ENCODE results near the gene RAE1.
"Not testable (repeated sequence)": the region's sequence is repeated elsewhere in the genome, so short reads cannot be mapped to it uniquely, and the experiment has no call there.

The RAE1 gene

DNA sequence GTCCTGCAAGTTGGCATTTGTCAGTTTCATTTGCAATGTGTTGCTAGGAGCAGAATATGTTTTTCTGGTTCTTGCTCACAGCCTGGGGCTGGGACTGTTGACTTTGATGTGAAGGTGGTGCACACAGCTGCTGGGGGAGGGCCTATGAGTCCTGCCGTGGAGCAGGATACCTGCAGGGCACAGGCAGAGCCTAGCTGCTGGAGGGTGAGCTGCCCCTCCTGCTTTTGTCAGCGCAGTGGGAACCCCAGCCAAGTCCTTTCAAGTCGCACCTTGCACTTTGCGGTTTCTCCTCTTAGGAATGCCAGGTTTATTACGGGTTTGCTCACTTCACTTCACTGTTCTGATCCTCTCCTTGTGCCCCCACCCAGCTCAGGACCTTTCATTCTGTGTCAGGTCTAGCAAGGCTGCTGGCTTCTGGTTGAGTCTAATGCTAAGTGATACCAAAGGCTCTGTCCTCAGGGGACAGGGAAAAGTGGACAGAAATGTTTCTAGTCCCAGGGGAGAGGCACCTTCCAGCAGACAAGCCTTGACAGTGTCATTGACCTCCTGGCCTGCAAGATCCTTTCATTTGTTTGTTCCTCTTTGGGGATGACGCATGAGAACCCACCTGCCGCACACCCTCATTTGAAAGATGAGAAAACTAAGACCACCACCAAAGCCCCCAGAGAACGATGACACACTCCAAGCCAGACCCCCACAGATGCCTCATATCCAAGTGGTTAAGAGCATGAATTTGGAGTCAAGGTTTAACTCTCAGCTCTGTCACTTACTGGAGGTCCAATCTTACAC, 24.2 kb upstream of the RAE1 start:
- DNase-seq = no peak

DNA sequence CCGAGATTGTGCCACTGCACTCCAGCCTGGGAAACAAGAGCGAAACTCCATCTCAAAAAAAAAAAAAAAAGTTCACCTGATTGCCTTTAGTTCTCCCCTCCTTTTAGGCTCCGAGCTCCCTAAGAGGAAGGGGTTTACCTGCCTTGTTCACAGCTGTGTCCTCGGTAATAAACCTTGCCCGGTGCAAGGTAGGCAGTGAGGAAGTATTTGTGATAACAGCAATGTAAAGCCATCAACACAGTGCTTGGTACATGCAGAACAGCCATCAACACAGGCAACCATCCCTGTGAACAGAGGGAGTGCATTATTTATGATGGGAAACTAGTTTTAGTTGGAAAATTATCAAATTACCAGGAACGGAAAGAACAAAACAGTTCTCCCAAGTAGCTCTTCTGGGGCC, 23.2 kb upstream of the RAE1 start:
- no peak for DNase-seq

DNA sequence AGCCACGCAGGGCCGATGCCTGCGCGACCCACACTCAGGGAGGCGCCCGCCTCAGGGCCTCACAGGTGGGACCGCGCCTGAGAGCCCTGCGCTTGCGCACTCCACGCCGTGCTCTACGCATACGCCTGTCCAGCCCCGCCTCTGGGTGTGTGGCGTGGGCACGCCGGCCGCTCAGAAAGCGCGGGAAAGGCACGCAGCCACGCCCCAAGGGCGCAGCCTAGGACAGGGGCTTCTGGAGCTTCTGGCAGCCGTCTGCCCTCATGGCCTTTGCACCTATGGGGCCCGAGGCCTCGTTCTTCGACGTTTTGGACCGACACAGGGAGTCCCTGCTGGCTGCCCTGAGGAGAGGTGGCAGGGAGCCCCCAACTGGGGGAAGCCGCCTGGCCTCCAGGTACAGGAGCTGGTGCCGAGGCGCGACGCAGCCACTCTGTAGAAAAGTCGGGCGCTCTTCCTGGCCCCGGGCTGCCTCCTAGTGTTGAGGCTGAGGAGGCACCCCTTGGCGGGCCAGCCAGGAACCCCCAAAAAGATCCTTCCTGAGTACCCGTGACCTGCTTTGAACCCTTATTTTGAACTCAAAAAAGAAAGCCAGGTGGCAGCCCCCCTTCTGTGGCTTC, 21.3 kb upstream of the RAE1 start, which contains the start of gene SPO11:
TSS of gene SPO11 (plus strand) at position 196 of the 614 bp plus-strand sequence. CDS start at position 261, 65 bp downstream.
- no peak for DNase-seq

DNA sequence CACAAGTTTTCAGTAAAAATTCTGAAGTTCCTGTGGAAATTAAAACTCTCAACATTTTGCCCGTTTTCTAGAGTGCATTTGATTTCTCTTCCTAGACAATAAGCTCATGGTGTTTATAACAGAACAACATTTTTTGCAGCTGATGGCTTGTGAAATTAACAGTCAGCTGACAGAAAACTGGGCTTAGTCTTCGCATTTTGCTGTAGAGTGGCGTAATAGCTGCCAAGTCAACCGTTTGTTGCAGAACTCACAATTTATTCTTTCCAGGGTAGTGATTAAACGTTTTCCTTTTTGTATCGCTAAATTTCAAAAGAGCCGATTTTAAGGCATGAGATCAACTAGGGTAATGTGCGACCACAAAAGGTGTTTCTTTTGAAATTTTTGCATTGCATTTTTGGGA, 20.1 kb upstream of the RAE1 start:
- DNase-seq = no peak

DNA sequence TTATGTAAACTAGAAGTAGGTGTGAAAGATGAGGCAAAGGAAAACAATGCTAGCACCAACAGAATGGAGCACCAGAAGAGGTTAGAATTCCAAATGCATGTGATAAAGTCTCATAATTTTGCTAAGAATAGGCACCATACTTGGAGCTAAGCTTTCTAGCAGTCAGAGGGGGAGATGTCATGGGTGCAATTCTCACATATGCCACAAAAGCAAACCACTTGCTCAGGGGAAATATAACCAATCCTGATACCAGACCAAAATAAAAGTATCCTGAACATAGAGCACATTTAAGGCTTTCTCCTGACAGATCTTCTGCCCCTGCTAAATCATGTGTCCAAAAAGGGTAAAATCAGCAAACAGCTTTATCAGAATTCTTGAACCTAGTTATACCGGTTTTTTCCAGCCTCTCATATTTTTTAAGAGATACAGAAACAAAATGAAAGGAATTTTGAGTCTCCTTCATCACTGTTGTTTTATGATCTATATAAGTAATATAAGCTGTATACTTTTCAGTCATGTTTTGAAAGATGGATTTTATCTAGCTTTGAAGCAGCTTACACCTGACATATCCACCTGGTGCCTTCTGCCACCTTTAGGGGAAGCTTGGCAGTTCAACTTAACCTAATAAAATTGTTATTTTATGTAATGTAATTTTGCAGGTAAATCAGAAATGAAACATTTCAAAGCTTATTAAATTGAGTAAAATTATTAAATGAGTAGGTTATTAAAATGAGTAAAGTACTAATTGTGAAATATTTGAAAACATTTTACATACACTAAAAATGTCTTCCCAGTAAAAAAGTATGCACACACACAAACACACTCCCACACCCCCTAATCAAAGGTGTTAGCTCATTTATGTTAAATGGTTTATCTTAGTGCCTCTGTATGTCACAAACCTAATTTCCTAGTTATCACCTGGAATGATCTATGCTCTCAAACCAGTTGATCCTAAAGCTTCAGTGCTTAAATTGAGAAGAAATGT, 18.7 kb upstream of the RAE1 start:
- DNase-seq = no peak

DNA sequence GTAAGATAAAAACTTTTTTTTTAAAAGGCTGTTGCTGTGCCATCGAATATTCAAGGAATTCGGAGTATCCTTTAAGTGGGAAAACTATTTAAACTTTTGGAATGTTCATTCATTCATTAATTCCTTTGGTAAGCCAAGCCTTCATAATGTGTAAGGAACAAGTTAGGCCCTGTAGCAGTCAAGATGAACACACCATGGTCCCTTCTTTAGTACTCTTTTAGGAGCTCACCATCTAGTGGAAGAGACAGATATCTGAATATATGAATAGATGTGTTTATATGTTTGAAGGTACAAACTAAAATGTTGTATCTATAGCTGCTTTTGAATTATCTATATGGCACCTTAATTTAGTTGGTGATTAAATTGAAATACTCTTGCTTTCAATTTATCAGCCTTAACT, 15.7 kb upstream of the RAE1 start:
- DNase-seq = no peak

DNA sequence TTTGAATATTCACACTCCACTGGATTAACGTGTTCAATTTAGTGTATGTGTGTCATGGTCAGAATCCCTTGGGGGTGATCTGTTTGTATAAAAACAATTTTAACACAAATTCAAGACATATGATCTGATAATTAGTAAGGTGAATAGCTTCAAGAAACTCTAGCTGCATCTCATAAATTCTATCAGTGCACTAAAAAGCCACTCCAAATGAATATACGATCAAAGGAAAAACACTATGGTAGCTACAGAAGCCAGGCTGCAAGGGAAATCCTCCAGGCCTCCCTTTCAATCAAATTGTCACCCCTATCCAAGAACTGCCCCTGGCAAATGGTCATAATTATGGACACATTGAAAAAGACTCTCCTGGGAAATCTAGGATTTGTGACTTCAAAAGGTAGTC, 9.4 kb upstream of the RAE1 start:
- no peak for DNase-seq

DNA sequence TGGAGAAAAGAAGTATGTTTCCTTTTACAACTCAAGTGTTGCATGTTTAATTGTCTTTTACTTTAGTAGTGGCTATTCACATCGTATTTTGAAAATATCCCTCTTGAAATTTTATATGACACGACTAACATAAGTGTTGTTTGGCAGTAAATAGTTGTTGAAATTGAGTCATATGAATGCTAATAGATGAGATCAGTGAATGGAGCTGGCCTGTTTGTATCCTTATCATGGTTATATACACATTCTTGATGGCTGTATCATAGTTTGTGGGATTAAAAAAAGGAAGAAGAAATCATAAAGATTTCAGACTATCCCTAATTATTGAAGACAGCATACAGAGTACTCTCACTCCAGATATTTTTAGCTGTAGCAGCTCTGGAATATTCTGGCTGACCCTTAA, 8.2 kb upstream of the RAE1 start:
- DNase-seq = no peak

DNA sequence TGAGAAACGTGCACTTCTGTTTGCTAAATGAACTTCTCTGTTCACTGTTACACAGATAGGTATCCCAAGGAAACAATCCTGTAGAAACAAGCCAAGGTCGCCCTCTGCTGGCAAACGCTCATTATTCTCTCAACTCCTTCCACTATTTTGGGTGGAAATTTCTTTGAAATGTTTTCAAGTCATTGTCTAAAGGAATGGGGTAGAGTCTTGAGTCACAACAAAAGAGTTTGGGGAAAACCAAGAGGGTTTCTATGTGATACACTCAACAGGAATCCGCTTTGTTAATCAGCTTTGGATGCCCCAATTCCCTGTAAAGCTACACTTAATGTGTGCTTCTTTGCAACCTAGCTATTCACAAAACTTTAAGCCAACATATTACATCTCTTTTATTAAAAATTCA, 4.6 kb upstream of the RAE1 start:
- DNase-seq = peak; percentile 78

DNA sequence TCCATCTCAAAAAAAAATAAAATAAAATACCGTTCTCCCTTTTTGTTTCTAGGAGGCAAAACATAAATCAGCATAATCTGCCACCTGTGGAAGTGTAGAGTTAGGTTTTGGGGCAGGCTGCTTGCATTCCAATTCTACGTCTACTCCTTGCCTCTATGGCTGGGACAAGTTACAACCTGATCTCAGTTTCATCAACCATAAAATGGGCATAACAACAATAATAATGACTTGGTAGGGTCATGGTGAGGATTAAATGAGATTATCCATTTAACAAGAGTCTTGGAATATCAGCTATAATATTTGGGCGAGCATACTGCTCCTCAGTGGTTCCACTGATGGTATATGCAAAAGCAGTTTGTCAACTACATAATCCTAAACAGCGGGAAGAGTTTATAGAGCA, 3.7 kb upstream of the RAE1 start:
- DNase-seq = no peak

DNA sequence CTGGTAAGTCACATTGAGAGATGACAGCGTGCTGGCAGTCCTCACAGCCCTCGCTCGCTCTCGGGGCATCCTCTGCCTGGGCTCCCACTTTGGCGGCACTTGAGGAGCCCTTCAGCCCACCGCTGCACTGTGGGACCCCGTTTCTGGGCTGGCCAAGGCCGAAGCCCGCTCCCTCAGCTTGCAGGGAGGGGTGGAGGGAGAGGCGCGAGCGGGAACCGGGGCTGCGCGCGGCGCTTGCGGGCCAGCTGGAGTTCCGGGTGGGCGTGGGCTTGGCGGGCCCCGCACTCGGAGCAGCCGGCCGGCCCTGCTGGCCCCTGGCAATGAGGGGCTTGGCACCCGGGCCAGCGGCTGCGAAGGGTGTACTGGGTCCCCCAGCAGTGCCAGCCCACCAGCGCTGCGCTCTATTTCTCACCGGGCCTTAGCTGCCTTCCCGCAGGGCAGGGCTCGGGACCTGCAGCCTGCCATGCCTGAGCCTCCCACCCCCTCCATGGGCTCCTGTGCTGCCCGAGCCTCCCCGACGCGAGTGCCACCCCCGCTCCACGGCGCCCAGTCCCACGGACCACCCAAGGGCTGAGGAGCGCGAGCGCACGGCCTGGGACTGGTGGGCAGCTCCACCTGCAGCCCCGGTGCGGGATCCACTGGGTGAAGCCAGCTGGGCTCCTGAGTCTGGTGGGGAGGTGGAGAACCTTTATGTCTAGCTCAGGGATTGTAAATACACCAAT, 2.7 kb upstream of the RAE1 start:
- DNase-seq = not testable (repeated sequence)

DNA sequence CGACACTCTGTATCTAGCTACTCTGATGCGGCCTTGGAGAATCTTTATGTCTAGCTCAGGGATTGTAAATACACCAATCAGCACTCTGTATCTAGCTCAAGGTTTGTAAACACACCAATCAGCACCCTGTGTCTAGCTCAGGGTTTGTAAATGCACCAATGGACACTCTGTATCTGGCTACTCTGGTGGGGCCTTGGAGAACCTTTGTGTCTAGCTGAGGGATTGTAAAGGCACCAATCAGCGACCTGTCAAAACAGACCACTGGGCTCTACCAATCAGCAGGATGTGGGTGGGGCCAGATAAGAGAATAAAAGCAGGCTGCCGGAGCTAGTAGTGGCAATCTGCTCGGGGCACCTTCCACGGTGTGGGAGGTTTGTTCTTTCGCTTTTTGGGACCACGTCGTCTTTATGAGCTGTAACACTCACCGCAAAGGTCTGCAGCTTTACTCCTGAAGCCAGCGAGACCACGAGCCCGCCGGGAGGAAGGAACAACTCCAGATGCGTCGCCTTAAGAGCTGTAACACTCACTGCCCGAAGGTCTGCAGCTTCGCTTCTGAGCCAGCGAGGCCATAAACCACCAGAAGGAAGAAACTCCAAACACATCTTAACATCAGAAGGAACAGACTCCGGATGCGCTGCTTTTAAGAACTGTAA, 2.0 kb upstream of the RAE1 start:
- DNase-seq = not testable (repeated sequence)

DNA sequence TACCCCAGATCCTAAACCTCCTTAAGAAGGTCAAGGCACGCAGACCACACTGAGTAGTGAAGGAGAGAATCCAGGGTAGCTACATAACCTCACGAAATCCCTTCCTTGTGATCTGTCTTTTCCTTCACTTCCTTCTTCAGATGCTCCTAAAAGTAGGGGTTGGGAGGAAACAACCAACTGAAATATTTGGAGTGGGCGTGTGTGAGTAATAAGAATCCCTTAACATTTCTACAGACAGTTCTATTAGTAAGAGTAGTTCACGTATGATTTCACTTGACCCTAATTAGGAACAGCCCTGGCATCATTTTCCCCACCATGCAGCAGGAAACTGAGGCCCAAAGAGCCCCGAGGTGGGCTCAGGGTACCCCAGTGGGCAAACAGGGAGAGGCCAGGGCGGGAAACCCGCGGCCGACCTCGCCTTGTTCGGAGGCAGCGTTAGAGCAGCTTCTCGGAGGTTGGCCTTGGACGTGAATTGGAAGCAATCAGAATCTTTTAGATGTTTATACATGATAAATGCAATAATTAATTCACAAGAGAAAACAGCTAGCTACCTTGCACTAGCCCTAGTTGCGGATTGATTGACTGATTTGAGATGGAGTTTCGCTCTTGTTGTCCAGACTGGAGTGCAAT, 859 bp upstream of the RAE1 start:
- DNase-seq = no peak

DNA sequence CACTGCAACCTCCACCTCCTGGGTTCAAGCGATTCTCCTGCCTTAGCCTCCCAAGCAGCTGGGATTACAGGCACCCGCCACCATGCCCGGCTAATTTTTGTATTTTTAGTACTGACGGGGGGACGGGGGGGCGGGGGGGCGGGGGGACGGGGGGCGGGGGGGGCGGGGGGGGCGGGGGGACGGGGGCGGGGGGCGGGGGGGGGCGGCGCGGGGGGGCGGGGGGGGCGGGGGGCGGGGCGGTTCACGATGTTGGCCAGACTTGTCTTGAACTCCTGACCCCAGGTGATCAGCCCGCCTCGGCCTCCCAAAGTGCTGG, 371 bp upstream of the RAE1 start:
- not testable (repeated sequence) for DNase-seq

DNA sequence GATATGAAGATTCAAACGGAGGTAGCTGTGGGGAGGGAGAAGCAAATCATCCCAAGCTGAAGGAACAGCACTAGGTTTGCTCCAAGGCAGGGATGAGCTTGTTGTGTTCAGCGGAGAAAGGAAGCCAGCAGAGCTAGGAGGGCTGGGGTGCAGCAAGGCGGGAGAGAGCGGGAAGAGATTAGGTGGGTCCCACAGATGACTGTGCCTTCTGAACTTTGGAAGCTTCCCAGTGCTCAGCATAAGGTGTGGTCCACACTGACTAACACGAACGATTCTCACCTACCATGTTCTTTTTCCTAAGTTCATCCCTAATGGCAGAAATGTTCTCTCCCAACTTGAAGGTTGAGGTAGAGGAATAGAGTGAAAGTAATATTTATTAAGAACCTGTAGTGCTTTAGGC, 1.2 kb downstream of the RAE1 start:
- DNase-seq = no peak

DNA sequence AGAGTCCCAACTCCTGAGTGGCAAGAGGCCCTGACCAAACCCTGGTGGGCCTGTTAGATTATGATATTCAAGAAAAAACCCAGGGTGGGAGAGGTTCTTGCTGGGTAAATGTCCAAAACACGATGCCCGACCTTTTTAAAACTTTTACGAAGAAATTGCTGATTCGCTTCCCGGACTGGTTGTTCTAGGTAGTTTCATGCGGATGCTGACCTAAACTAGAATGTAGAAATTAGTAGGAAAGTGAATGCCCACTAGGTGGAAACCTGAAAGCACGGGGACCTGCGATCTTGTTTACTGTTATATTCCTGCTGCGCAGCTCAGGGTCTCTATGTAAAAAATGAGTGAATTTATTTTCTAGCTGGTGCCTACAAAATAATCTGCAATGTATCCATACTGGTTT, 2.3 kb downstream of the RAE1 start:
- DNase-seq = no peak

DNA sequence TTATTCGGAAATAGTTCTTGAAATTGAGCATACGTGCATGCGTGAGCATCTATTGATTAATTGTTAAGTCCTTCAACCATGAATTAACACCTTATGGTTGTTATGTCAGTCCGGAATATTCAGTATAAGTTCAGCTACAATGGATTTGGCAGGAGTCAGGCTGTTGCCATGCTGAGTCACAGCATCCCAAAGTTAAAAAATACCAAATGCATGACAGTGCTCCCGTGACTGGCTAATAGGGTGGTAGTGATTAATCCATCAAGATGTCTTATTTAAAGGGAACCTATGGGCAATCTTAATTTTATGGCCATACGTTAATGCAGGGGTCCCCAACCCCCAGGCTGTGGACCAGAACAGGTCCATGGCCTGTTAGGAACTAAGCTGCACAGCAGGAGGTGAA, 10.5 kb downstream of the RAE1 start:
- no peak for DNase-seq

DNA sequence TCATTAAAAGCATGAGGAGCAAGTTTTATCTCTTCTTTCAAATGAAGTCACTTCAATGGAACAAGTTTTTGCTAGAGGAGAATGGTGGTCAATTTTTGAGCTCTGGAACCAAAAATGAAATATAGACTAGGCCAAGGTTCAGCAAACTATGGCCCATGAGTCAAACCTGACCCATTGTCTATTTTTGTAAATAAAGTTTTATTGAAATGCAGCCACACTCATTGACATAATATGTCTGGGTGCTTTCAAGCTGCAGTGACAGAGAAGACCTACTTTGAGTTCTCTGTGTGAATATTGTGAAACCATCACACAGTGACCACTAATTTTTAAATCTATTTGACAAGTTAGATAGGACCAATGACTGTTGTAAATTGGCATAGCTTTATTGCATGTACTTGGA, 13.4 kb downstream of the RAE1 start:
- no peak for DNase-seq

DNA sequence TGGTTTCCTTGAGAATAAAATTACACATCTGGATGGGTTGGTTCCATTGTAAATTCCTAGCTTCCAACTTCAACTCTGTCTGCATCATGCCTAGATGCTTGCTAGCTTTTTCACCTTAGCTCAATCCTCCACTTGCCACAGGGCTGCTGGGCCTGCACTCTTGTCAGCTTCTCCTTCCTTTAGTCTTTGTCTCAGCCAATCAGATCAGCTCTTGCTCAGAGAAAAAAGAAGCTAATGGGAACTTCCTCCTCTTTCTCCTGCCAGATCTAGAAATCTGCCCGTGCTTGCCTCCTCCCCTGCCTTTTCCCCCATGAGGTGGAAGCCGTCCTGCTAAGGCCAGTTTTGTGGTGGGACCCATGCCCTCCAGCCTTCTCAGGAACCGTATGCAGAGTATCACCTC, 18.5 kb downstream of the RAE1 start:
- no peak for DNase-seq

DNA sequence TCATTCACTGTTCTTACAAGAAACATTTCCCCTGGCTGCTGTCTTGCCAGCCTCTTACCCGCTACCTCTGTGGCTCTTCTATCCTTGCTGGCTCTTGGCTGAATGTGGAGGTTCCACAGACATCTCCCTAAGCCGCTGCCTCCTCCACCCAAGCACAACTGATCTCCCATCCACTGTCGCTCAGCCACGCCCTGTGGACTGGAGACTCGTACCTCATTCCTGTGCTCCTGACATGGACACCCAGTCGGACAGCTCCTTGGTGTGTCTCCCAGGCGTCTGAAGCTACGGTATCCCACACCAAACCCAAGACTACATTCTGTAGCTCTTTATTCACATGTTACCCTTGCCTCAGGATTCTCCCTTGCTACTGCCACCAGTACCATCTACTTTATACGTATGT, 19.3 kb downstream of the RAE1 start:
- no peak for DNase-seq

DNA sequence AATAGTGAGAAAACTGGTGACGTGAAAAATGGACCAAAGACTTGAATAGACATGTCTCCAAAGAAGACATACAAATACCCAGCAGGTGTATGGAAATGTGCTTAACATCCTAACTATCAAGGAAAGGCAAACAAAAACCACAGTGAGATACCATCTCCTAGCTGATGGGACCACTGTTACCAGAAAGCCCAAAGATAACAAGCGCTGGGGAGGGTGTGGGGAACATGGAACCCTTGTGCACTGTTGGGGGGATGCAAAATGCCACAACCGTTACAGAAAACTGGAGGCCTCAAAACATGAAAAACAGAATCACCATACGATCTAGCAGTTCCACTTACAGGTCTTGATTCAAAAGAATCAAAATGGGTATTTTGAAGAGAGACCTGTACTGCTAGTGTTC, 20.3 kb downstream of the RAE1 start:
- DNase-seq = no peak

DNA sequence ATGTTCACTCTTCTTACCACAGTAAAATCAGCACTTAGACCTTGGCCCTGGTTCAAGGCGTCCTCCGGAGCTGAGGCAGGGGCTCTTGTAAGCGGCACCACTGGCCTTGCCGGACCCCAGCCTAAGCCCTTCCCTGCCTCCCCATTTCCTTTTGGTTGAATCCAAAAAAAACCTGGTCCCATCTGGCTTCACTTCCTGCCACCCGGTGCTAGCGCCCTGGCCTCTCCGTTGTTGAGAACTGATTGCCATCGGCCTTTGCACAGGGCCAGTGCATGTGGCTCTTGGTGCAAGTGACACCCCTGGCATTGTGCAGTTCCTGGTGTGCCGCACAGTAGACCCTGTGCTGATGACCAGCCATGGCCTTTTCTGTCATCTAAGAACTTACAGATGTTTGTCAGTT, 21.1 kb downstream of the RAE1 start:
- no peak for DNase-seq

All from femur (tissue), 1 donor.